HepG2 (cell line): ENCODE data around the gene ZNF112. TPM values are rescaled to one million over a fixed set of nuclear protein-coding genes. Genes with fewer than 3 reads are reported as not detected.
"Not testable (repeated sequence)": the region's sequence is repeated elsewhere in the genome, so short reads cannot be mapped to it uniquely, and the experiment has no call there.

Source experiments
- ATAC-seq: fragments of 200-7000 bp; cut with Tn5 transposase; 3 replicates; pipeline ENCODE4 v1.9.1; 2020; ENCODE audit warnings: mild to moderate bottlenecking, moderate library complexity
- BruUV-seq: library from RNA; stranded (reverse); fragments of 400-500 nt; replicated peaks from 2 replicates; lab custom pipeline; 2021; lab: Mats Ljungman, UMichigan
- CTCF ChIA-PET: fragments of 300-600 bp; formaldehyde crosslinking; extraction: SDS; loops from one replicate; lab custom pipeline; 2021; ENCODE audit warnings: low total read pairs, inconsistent platforms, low intra/inter-chr PET ratio; lab: Yijun Ruan, JAX
- POLR2A ChIA-PET: fragments of 350-600 bp; sonication (Branson Sonifier 250); formaldehyde crosslinking; loops from one replicate; lab custom pipeline; 2020; ENCODE audit warnings: antibody characterized with exemption, inconsistent platforms; lab: Yijun Ruan, JAX
- DNase-seq: peaks from one replicate; pipeline ENCODE4 v3.0.0-alpha.2; 2015; ENCODE audit warnings: low spot score
- FAIRE-seq: peaks from 3 replicates; lab custom pipeline; 2011; peaks lifted over from hg19 to GRCh38; lab: Jason Lieb, UNC
- H2AFZ ChIP-seq: one replicate; pipeline ENCODE4 v1.6.1; 2011; ENCODE audit warnings: low read length, inconsistent platforms
- H3K27ac ChIP-seq: fragments of 300-600 bp; 3 replicates; pipeline ENCODE4 v1.8.0; 2011; ENCODE audit warnings: mixed run types, mild to moderate bottlenecking, mixed read lengths, low read length, inconsistent platforms; ENCODE audit not compliant: insufficient read depth; ENCODE audit errors: extremely low read length
- H3K27me3 ChIP-seq, 2 experiments: fragments of 200-600 bp in 1 of 2; 2 replicates in 1 of 2; 3 replicates in 1 of 2; pipeline versions ENCODE4 v1.6.0 to v1.8.0; 2011; ENCODE audit warnings: low read length in 2 of 2, mild to moderate bottlenecking in 2 of 2, moderate library complexity in 2 of 2, inconsistent platforms in 1 of 2; ENCODE audit not compliant: insufficient read depth in 2 of 2, control insufficient read depth in 1 of 2
- H3K36me3 ChIP-seq, 2 experiments: fragments of 200-600 bp in 1 of 2; replicated peaks in 1 of 2; 2 replicates in 1 of 2; 3 replicates in 1 of 2; pipeline versions ENCODE4 v1.5.1 to v1.8.0; 2011; ENCODE audit warnings: low read length in 2 of 2, inconsistent platforms in 1 of 2; ENCODE audit not compliant: insufficient read depth in 2 of 2, control insufficient read depth in 1 of 2
- H3K4me1 ChIP-seq: 2 replicates; pipeline ENCODE4 v1.5.1; 2012; ENCODE audit warnings: low read length, inconsistent platforms; ENCODE audit not compliant: insufficient read depth
- H3K4me2 ChIP-seq: 2 replicates; pipeline ENCODE4 v1.6.0; 2011; ENCODE audit warnings: low read depth, low read length, inconsistent platforms
- H3K4me3 ChIP-seq, 3 experiments: fragments of 200-600 bp in 1 of 3; sonication (generic), shearing (Covaris generic) in 1 of 3; replicated peaks in 1 of 3; 2 replicates each; pipeline ENCODE4 v1.5.1; 2011 to 2016; ENCODE audit warnings: low read length in 3 of 3, inconsistent platforms in 2 of 3, low read depth in 2 of 3, mild to moderate bottlenecking in 2 of 3, control low read depth in 1 of 3, mixed read lengths in 1 of 3; ENCODE audit not compliant: insufficient read depth in 1 of 3
- H3K79me2 ChIP-seq: one replicate; pipeline ENCODE4 v1.6.1; 2011; ENCODE audit warnings: low read length, inconsistent platforms; ENCODE audit not compliant: insufficient read depth
- H3K9ac ChIP-seq: 2 replicates; pipeline ENCODE4 v1.6.0; 2011; ENCODE audit warnings: mild to moderate bottlenecking, low read depth, low read length, inconsistent platforms; ENCODE audit not compliant: insufficient read depth
- H3K9me3 ChIP-seq: 2 replicates; pipeline ENCODE4 v1.5.1; 2012; ENCODE audit warnings: mild to moderate bottlenecking, low read length
- H4K20me1 ChIP-seq: 2 replicates; pipeline ENCODE4 v1.6.0; 2011; ENCODE audit warnings: inconsistent platforms, mild to moderate bottlenecking, low read length, moderate library complexity; ENCODE audit not compliant: insufficient read depth
- CHD4 ChIP-seq: fragments of 200-600 bp; sonication (generic); IDR thresholded peaks from 2 replicates; pipeline ENCODE4 v1.7.0; 2017; ENCODE audit warnings: mild to moderate bottlenecking, low read length, borderline replicate concordance
- NR3C1 ChIP-seq: sonication (generic); formaldehyde crosslinking; IDR thresholded peaks from 2 replicates; pipeline ENCODE4 v1.4.0; 2020; ENCODE audit warnings: missing genetic modification reagents
- ZMYM4 ChIP-seq: sonication (generic); formaldehyde crosslinking; IDR thresholded peaks from 2 replicates; pipeline ENCODE4 v1.8.1; 2023; ENCODE audit warnings: mild to moderate bottlenecking, missing genetic modification reagents
- ZNF574 ChIP-seq: sonication (generic); formaldehyde crosslinking; IDR thresholded peaks from 2 replicates; pipeline ENCODE4 v1.4.0; 2020; ENCODE audit warnings: missing genetic modification reagents
- WGBS: methylation state at CpG from one replicate; pipeline ENCODE4 v1.1.6; 2017; ENCODE audit warnings: low lambda C conversion rate; 5-methylcytosine and 5-hydroxymethylcytosine counted together
- in situ Hi-C: cut with HindIII; loops from 2 replicates; pipeline ENCODE4 v1.10.0; 2017; ENCODE audit warnings: low pct_unique_long_range_greater_than_20kb; ENCODE audit not compliant: extremely low pct_ligation_motif_present
- intact Hi-C: fragments of 100-400 bp; cut with micrococcal nuclease; formaldehyde crosslinking; loops from one replicate; pipeline ENCODE4 v1.10.0; 2022; ENCODE audit not compliant: unreplicated experiment
- polyA plus RNA-seq, 8 experiments: library from polyadenylated mRNA; depleted of rRNA in 3 of 8; stranded (reverse) in 7 of 8; unstranded in 1 of 8; fragments of >200 nt; fragmentation: Illumina TruSeq in 4 of 8; extraction: Trizol in 4 of 8; gene quantifications; 2 replicates each; pipeline versions ENCODE4 v1.2.1 to v1.2.3, GENCODE V29; 2011 to 2016; ENCODE audit warnings: low read depth in 4 of 8, missing spikeins in 1 of 8, mixed read lengths in 1 of 8; ENCODE audit not compliant: insufficient read depth in 1 of 8
- total RNA-seq, 5 experiments: library from RNA; depleted of rRNA; stranded (reverse); fragments of >200 nt; fragmentation: Illumina TruSeq; extraction: Trizol; gene quantifications; 2 replicates each; pipeline ENCODE4 v1.2.3, GENCODE V29; 2016; ENCODE audit warnings: low read depth in 1 of 5

Gene ZNF112
- total and polyA plus RNA-seq, 2 of the 13 experiments (the other 11 are each of a cell fraction or from before 2014, with no cell fraction given), result 1.8 to 3.6 TPM

GRCh38 chr19:44401139-44402115 is 44.9 kb upstream of the ZNF112 start, which contains the start of gene ZNF285 (continued):
- TF ChIP-seq ZNF574 (CRISPR knock-in tag) (peak; percentile 73), ZMYM4 (CRISPR knock-in tag) (0 out of 2 replicates have a peak, but pooled peaks have one; percentile 41), NR3C1 (CRISPR knock-in tag) (no peak), CHD4 (no peak)

- H3K79me2 ChIP-seq, H3K4me1 ChIP-seq, H3K36me3 ChIP-seq, ATAC-seq, POLR2A ChIA-PET, DNase-seq, H4K20me1 ChIP-seq, H3K9me3 ChIP-seq, BruUV-seq, FAIRE-seq, H3K27me3 ChIP-seq, H3K4me3 ChIP-seq, intact Hi-C loops, H3K4me2 ChIP-seq, H3K27ac ChIP-seq, H2AFZ ChIP-seq, H3K9ac ChIP-seq, in situ Hi-C loops, CTCF ChIA-PET: not testable (repeated sequence)
- WGBS, result 54% methylated on average over 4 of the region's 4 CpGs
Measured at GRCh38 chr19:44389268-44389667, 32.8 kb upstream of the ZNF112 start.
